HepG2 (cell line): Measurements from ENCODE around the gene C4orf46. TPM values are rescaled to one million over a fixed set of nuclear protein-coding genes. Genes with fewer than 3 reads are reported as not detected.

Source experiments
- ATF7-NPFF ChIP-seq: sonication (generic); formaldehyde crosslinking; IDR thresholded peaks from 2 replicates; pipeline ENCODE4 v1.8.1; 2023; ENCODE audit warnings: mild to moderate bottlenecking, low read depth, missing genetic modification reagents, moderate library complexity
- GATAD1 ChIP-seq: IDR thresholded peaks from 2 replicates; pipeline ENCODE4 v1.6.1; 2016; ENCODE audit warnings: missing genetic modification reagents, missing compliant biosample characterization
- GLI4 ChIP-seq: sonication (generic); formaldehyde crosslinking; IDR thresholded peaks from 2 replicates; pipeline ENCODE4 v1.5.1; 2020; ENCODE audit warnings: missing genetic modification reagents, mild to moderate bottlenecking, moderate library complexity, borderline replicate concordance
- HCFC1 ChIP-seq: fragments of 150-350 bp; IDR thresholded peaks from 2 replicates; pipeline ENCODE4 v1.6.1; 2014; ENCODE audit warnings: low read depth, low read length
- HDAC1 ChIP-seq: sonication (generic); formaldehyde crosslinking; IDR thresholded peaks from 2 replicates; pipeline ENCODE4 v1.5.1; 2020; ENCODE audit warnings: mild to moderate bottlenecking, missing genetic modification reagents
- HOXA7 ChIP-seq: sonication (generic); formaldehyde crosslinking; IDR thresholded peaks from 2 replicates; pipeline ENCODE4 v1.8.1; 2022; ENCODE audit warnings: mild to moderate bottlenecking, missing genetic modification reagents, moderate library complexity
- IKZF5 ChIP-seq: IDR thresholded peaks from 2 replicates; pipeline ENCODE4 v1.6.1; 2018; ENCODE audit warnings: missing genetic modification reagents, mild to moderate bottlenecking, missing compliant biosample characterization
- KMT2A ChIP-seq: sonication (generic); formaldehyde crosslinking; IDR thresholded peaks from 2 replicates; pipeline ENCODE4 v1.4.0; 2020; ENCODE audit warnings: missing genetic modification reagents
- MXI1 ChIP-seq: IDR thresholded peaks from 3 replicates; pipeline ENCODE4 v1.6.1; 2012; ENCODE audit warnings: low read depth, low read length, inconsistent platforms, borderline replicate concordance
- NFE2L1 ChIP-seq: sonication (generic); formaldehyde crosslinking; IDR thresholded peaks from 2 replicates; pipeline ENCODE4 v1.4.0; 2020; ENCODE audit warnings: missing genetic modification reagents, mild to moderate bottlenecking, borderline replicate concordance
- NKX3-1 ChIP-seq: sonication (generic); formaldehyde crosslinking; IDR thresholded peaks from 2 replicates; pipeline ENCODE4 v1.5.0; 2020; ENCODE audit warnings: missing genetic modification reagents
- NRL ChIP-seq: sonication (generic); formaldehyde crosslinking; IDR thresholded peaks from 2 replicates; pipeline ENCODE4 v1.5.0; 2020; ENCODE audit warnings: missing genetic modification reagents, mild to moderate bottlenecking, moderate library complexity, borderline replicate concordance
- PPARG ChIP-seq: conservative IDR thresholded peaks from 2 replicates; pipeline ENCODE4 v1.6.1; 2016; ENCODE audit warnings: missing biosample characterization, missing genetic modification reagents
- SALL2 ChIP-seq: sonication (generic); formaldehyde crosslinking; IDR thresholded peaks from 2 replicates; pipeline ENCODE4 v1.8.1; 2023; ENCODE audit warnings: mild to moderate bottlenecking, missing genetic modification reagents, inconsistent platforms
- SAP130 ChIP-seq: IDR thresholded peaks from 2 replicates; pipeline ENCODE4 v1.6.1; 2016; ENCODE audit warnings: low read depth
- TAF1 ChIP-seq: sonication (generic); formaldehyde crosslinking; IDR thresholded peaks from 2 replicates; pipeline ENCODE4 v1.4.0; 2020; ENCODE audit warnings: missing genetic modification reagents
- U2AF2 ChIP-seq: fragments of 200-400 bp; formaldehyde crosslinking; IDR thresholded peaks from 2 replicates; pipeline ENCODE4 v1.6.1; 2017; ENCODE audit warnings: low read depth, mild to moderate bottlenecking, low read length
- ZBTB34 ChIP-seq: sonication (generic); formaldehyde crosslinking; IDR thresholded peaks from 2 replicates; pipeline ENCODE4 v1.8.0; 2022; ENCODE audit warnings: mild to moderate bottlenecking, missing genetic modification reagents
- ZFP1 ChIP-seq: IDR thresholded peaks from 2 replicates; pipeline ENCODE4 v1.6.1; 2016
- ZNF3 ChIP-seq: IDR thresholded peaks from 2 replicates; pipeline ENCODE4 v1.7.0; 2017; ENCODE audit warnings: inconsistent platforms
- ZNF441 ChIP-seq: sonication (generic); formaldehyde crosslinking; IDR thresholded peaks from 2 replicates; pipeline ENCODE4 v1.7.0; 2021; ENCODE audit warnings: missing genetic modification reagents, borderline replicate concordance
- ZNF713 ChIP-seq: sonication (generic); formaldehyde crosslinking; IDR thresholded peaks from 2 replicates; pipeline ENCODE4 v1.4.0; 2020; ENCODE audit warnings: mild to moderate bottlenecking, missing genetic modification reagents
- ZNF747 ChIP-seq: sonication (generic); formaldehyde crosslinking; IDR thresholded peaks from 2 replicates; pipeline ENCODE4 v1.8.1; 2023; ENCODE audit warnings: missing genetic modification reagents, mild to moderate bottlenecking, borderline replicate concordance
- ZNF784 ChIP-seq: sonication (generic); formaldehyde crosslinking; IDR thresholded peaks from 2 replicates; pipeline ENCODE4 v1.5.1; 2020; ENCODE audit warnings: missing genetic modification reagents, mild to moderate bottlenecking, borderline replicate concordance
- polyA plus RNA-seq, 8 experiments: library from polyadenylated mRNA; depleted of rRNA in 3 of 8; stranded (reverse) in 7 of 8; unstranded in 1 of 8; fragments of >200 nt; fragmentation: Illumina TruSeq in 4 of 8; extraction: Trizol in 4 of 8; gene quantifications; 2 replicates each; pipeline versions ENCODE4 v1.2.1 to v1.2.3, GENCODE V29; 2011 to 2016; ENCODE audit warnings: low read depth in 4 of 8, missing spikeins in 1 of 8, mixed read lengths in 1 of 8; ENCODE audit not compliant: insufficient read depth in 1 of 8
- total RNA-seq, 5 experiments: library from RNA; depleted of rRNA; stranded (reverse); fragments of >200 nt; fragmentation: Illumina TruSeq; extraction: Trizol; gene quantifications; 2 replicates each; pipeline ENCODE4 v1.2.3, GENCODE V29; 2016; ENCODE audit warnings: low read depth in 1 of 5
- TF ChIP-seq, protein P1 (sequence below): IDR thresholded peaks from 2 replicates; pipeline ENCODE4 v1.6.1; 2016; ENCODE audit warnings: missing genetic modification reagents, missing compliant biosample characterization
- TF ChIP-seq, protein P2 (sequence below): sonication (generic); formaldehyde crosslinking; conservative IDR thresholded peaks from 2 replicates; pipeline ENCODE4 v1.5.0; 2020; ENCODE audit warnings: missing genetic modification reagents

The C4orf46 gene
- total and polyA plus RNA-seq, 2 of the 13 experiments (the other 11 are each of a cell fraction or from before 2014, with no cell fraction given), result 8.5 to 10.4 TPM

DNA sequence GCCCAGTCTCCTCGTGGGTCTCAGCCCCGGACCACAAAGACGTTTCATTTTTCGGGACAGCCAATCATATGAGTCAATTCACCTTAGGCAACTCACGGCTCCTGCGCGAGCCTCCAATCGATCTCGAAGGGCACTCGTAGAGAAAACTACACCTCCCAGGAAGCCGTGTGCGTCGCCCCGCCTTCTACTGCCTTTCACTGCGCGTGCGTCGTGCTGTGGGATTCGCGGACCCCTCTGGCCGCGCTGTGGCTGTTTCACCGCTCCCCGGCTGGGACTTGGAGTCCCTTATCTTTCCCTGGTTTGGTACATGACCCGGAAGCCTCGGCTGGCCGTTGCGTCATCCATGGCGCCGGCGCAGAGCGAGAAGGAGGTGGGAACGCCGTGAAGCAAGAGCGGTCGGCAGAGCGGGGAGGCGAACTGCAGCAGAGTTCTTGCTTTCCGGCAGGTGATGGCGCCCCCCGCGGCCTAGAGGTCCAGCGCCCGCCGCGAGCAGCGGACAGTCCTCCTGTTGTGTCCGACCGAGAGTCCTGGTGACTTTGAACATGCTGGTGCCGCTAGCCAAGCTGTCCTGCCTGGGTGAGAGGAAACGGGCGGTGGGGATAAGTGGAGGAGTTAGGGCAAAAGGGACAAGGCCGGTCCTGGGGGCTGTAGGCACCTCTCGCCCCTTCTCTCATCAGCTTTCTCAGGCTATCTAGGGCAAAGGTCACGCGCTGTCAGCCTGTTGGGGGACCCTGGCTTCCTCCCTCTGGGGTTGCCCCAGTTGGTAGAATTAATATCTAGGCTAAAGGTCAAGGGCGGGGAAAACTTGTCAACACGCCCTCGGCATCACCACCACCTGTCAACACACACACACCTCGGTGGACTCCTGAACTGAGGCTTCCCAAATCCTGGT, 474 bp upstream of the C4orf46 start, which contains the start of gene ETFDH (continued):
- TF ChIP-seq HOXA7 (CRISPR knock-in tag), result no peak
- peak; percentile 91 for TF ChIP-seq HCFC1
- TF ChIP-seq ZNF441 (CRISPR knock-in tag), result 0 out of 2 replicates have a peak, but pooled peaks have one; percentile 20
- TF ChIP-seq U2AF2, result no peak
- TF ChIP-seq, protein P1, sequence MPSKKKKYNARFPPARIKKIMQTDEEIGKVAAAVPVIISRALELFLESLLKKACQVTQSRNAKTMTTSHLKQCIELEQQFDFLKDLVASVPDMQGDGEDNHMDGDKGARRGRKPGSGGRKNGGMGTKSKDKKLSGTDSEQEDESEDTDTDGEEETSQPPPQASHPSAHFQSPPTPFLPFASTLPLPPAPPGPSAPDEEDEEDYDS (CRISPR knock-in tag), result peak; percentile 68
- no peak for TF ChIP-seq NFE2L1
- TF ChIP-seq NRL (CRISPR knock-in tag), result no peak
- peak; percentile 95 for TF ChIP-seq ZFP1 (CRISPR knock-in tag)
- TF ChIP-seq TAF1 (CRISPR knock-in tag), result peak; percentile 80
- peak; percentile 82 for TF ChIP-seq KMT2A
- peak; percentile 80; the same call in 1 of the 3 replicates for TF ChIP-seq MXI1
- TF ChIP-seq HDAC1 (CRISPR knock-in tag), result peak; percentile 76
- peak; percentile 55; the same call in 1 of the 2 replicates for TF ChIP-seq ZNF3
- peak; percentile 89 for TF ChIP-seq ZNF784 (CRISPR knock-in tag)
- peak; percentile 73 for TF ChIP-seq ATF7-NPFF
- peak; percentile 85; the same call in 1 of the 2 replicates for TF ChIP-seq ZBTB34 (CRISPR knock-in tag)
- TF ChIP-seq SALL2 (CRISPR knock-in tag), result peak; percentile 79
- peak; percentile 94 for TF ChIP-seq GATAD1
- TF ChIP-seq ZNF747 (CRISPR knock-in tag), result peak; percentile 90; the same call in 1 of the 2 replicates
- peak; percentile 91 for TF ChIP-seq IKZF5 (CRISPR knock-in tag)
- peak; percentile 83 for TF ChIP-seq SAP130
- 0 out of 2 replicates have a peak, but pooled peaks have one; percentile 49 for TF ChIP-seq GLI4
- TF ChIP-seq, protein P2, sequence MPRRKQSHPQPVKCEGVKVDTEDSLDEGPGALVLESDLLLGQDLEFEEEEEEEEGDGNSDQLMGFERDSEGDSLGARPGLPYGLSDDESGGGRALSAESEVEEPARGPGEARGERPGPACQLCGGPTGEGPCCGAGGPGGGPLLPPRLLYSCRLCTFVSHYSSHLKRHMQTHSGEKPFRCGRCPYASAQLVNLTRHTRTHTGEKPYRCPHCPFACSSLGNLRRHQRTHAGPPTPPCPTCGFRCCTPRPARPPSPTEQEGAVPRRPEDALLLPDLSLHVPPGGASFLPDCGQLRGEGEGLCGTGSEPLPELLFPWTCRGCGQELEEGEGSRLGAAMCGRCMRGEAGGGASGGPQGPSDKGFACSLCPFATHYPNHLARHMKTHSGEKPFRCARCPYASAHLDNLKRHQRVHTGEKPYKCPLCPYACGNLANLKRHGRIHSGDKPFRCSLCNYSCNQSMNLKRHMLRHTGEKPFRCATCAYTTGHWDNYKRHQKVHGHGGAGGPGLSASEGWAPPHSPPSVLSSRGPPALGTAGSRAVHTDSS (CRISPR knock-in tag), result no peak
- no peak for TF ChIP-seq ZNF713
- TF ChIP-seq PPARG, result peak; percentile 88
- TF ChIP-seq NKX3-1 (CRISPR knock-in tag), result 0 out of 2 replicates have a peak, but pooled peaks have one; percentile 21
